HepG2 (cell line): ENCODE results near the gene SHMT1. TPM values are rescaled to one million over a fixed set of nuclear protein-coding genes. Genes with fewer than 3 reads are reported as not detected.
"Not testable (repeated sequence)": the region's sequence is repeated elsewhere in the genome, so short reads cannot be mapped to it uniquely, and the experiment has no call there.

ENCODE experiments used
- ATAC-seq: fragments of 200-7000 bp; cut with Tn5 transposase; 3 replicates; pipeline ENCODE4 v1.9.1; 2020; ENCODE audit warnings: mild to moderate bottlenecking, moderate library complexity
- BruUV-seq: library from RNA; stranded (reverse); fragments of 400-500 nt; replicated peaks from 2 replicates; lab custom pipeline; 2021; lab: Mats Ljungman, UMichigan
- CTCF ChIA-PET: fragments of 300-600 bp; formaldehyde crosslinking; extraction: SDS; loops from one replicate; lab custom pipeline; 2021; ENCODE audit warnings: low total read pairs, inconsistent platforms, low intra/inter-chr PET ratio; lab: Yijun Ruan, JAX
- POLR2A ChIA-PET: fragments of 350-600 bp; sonication (Branson Sonifier 250); formaldehyde crosslinking; loops from one replicate; lab custom pipeline; 2020; ENCODE audit warnings: antibody characterized with exemption, inconsistent platforms; lab: Yijun Ruan, JAX
- DNase-seq: peaks from one replicate; pipeline ENCODE4 v3.0.0-alpha.2; 2015; ENCODE audit warnings: low spot score
- FAIRE-seq: peaks from 3 replicates; lab custom pipeline; 2011; peaks lifted over from hg19 to GRCh38; lab: Jason Lieb, UNC
- H2AFZ ChIP-seq: one replicate; pipeline ENCODE4 v1.6.1; 2011; ENCODE audit warnings: low read length, inconsistent platforms
- H3K27ac ChIP-seq: fragments of 300-600 bp; 3 replicates; pipeline ENCODE4 v1.8.0; 2011; ENCODE audit warnings: mixed run types, mild to moderate bottlenecking, mixed read lengths, low read length, inconsistent platforms; ENCODE audit not compliant: insufficient read depth; ENCODE audit errors: extremely low read length
- H3K27me3 ChIP-seq, 2 experiments: fragments of 200-600 bp in 1 of 2; 2 replicates in 1 of 2; 3 replicates in 1 of 2; pipeline versions ENCODE4 v1.6.0 to v1.8.0; 2011; ENCODE audit warnings: low read length in 2 of 2, mild to moderate bottlenecking in 2 of 2, moderate library complexity in 2 of 2, inconsistent platforms in 1 of 2; ENCODE audit not compliant: insufficient read depth in 2 of 2, control insufficient read depth in 1 of 2
- H3K36me3 ChIP-seq, 2 experiments: fragments of 200-600 bp in 1 of 2; replicated peaks in 1 of 2; 2 replicates in 1 of 2; 3 replicates in 1 of 2; pipeline versions ENCODE4 v1.5.1 to v1.8.0; 2011; ENCODE audit warnings: low read length in 2 of 2, inconsistent platforms in 1 of 2; ENCODE audit not compliant: insufficient read depth in 2 of 2, control insufficient read depth in 1 of 2
- H3K4me1 ChIP-seq: 2 replicates; pipeline ENCODE4 v1.5.1; 2012; ENCODE audit warnings: low read length, inconsistent platforms; ENCODE audit not compliant: insufficient read depth
- H3K4me2 ChIP-seq: 2 replicates; pipeline ENCODE4 v1.6.0; 2011; ENCODE audit warnings: low read depth, low read length, inconsistent platforms
- H3K4me3 ChIP-seq, 3 experiments: fragments of 200-600 bp in 1 of 3; sonication (generic), shearing (Covaris generic) in 1 of 3; replicated peaks in 1 of 3; 2 replicates each; pipeline ENCODE4 v1.5.1; 2011 to 2016; ENCODE audit warnings: low read length in 3 of 3, inconsistent platforms in 2 of 3, low read depth in 2 of 3, mild to moderate bottlenecking in 2 of 3, control low read depth in 1 of 3, mixed read lengths in 1 of 3; ENCODE audit not compliant: insufficient read depth in 1 of 3
- H3K79me2 ChIP-seq: one replicate; pipeline ENCODE4 v1.6.1; 2011; ENCODE audit warnings: low read length, inconsistent platforms; ENCODE audit not compliant: insufficient read depth
- H3K9ac ChIP-seq: 2 replicates; pipeline ENCODE4 v1.6.0; 2011; ENCODE audit warnings: mild to moderate bottlenecking, low read depth, low read length, inconsistent platforms; ENCODE audit not compliant: insufficient read depth
- H3K9me3 ChIP-seq: 2 replicates; pipeline ENCODE4 v1.5.1; 2012; ENCODE audit warnings: mild to moderate bottlenecking, low read length
- H4K20me1 ChIP-seq: 2 replicates; pipeline ENCODE4 v1.6.0; 2011; ENCODE audit warnings: inconsistent platforms, mild to moderate bottlenecking, low read length, moderate library complexity; ENCODE audit not compliant: insufficient read depth
- DMTF1 ChIP-seq: sonication (generic); formaldehyde crosslinking; IDR thresholded peaks from 2 replicates; pipeline ENCODE4 v1.4.0; 2020; ENCODE audit warnings: mild to moderate bottlenecking, missing genetic modification reagents
- IKZF5 ChIP-seq: IDR thresholded peaks from 2 replicates; pipeline ENCODE4 v1.6.1; 2018; ENCODE audit warnings: missing genetic modification reagents, mild to moderate bottlenecking, missing compliant biosample characterization
- RAD51 ChIP-seq: fragments of 450-650 bp; IDR thresholded peaks from 2 replicates; pipeline ENCODE4 v1.6.1; 2016; ENCODE audit warnings: borderline replicate concordance
- RELA ChIP-seq: sonication (generic); formaldehyde crosslinking; IDR thresholded peaks from 2 replicates; pipeline ENCODE4 v1.4.0; 2020; ENCODE audit warnings: missing genetic modification reagents
- TOE1 ChIP-seq: sonication (generic); formaldehyde crosslinking; IDR thresholded peaks from 2 replicates; pipeline ENCODE4 v1.4.0; 2020; ENCODE audit warnings: mild to moderate bottlenecking, missing genetic modification reagents
- ZFP36L2 ChIP-seq: sonication (generic); formaldehyde crosslinking; IDR thresholded peaks from 2 replicates; pipeline ENCODE4 v1.4.0; 2020; ENCODE audit warnings: missing genetic modification reagents
- ZNF12 ChIP-seq: sonication (generic); formaldehyde crosslinking; IDR thresholded peaks from 2 replicates; pipeline ENCODE4 v1.5.0; 2020; ENCODE audit warnings: missing genetic modification reagents
- ZNF30 ChIP-seq: sonication (generic); formaldehyde crosslinking; IDR thresholded peaks from 2 replicates; pipeline ENCODE4 v1.5.0; 2020; ENCODE audit warnings: mild to moderate bottlenecking, missing genetic modification reagents
- ZNF430 ChIP-seq: sonication (generic); formaldehyde crosslinking; IDR thresholded peaks from 2 replicates; pipeline ENCODE4 v1.9.0; 2021; ENCODE audit warnings: mild to moderate bottlenecking, missing genetic modification reagents
- WGBS: methylation state at CpG from one replicate; pipeline ENCODE4 v1.1.6; 2017; ENCODE audit warnings: low lambda C conversion rate; 5-methylcytosine and 5-hydroxymethylcytosine counted together
- in situ Hi-C: cut with HindIII; loops from 2 replicates; pipeline ENCODE4 v1.10.0; 2017; ENCODE audit warnings: low pct_unique_long_range_greater_than_20kb; ENCODE audit not compliant: extremely low pct_ligation_motif_present
- intact Hi-C: fragments of 100-400 bp; cut with micrococcal nuclease; formaldehyde crosslinking; loops from one replicate; pipeline ENCODE4 v1.10.0; 2022; ENCODE audit not compliant: unreplicated experiment
- polyA plus RNA-seq, 8 experiments: library from polyadenylated mRNA; depleted of rRNA in 3 of 8; stranded (reverse) in 7 of 8; unstranded in 1 of 8; fragments of >200 nt; fragmentation: Illumina TruSeq in 4 of 8; extraction: Trizol in 4 of 8; gene quantifications; 2 replicates each; pipeline versions ENCODE4 v1.2.1 to v1.2.3, GENCODE V29; 2011 to 2016; ENCODE audit warnings: low read depth in 4 of 8, missing spikeins in 1 of 8, mixed read lengths in 1 of 8; ENCODE audit not compliant: insufficient read depth in 1 of 8
- total RNA-seq, 5 experiments: library from RNA; depleted of rRNA; stranded (reverse); fragments of >200 nt; fragmentation: Illumina TruSeq; extraction: Trizol; gene quantifications; 2 replicates each; pipeline ENCODE4 v1.2.3, GENCODE V29; 2016; ENCODE audit warnings: low read depth in 1 of 5

SHMT1 gene
- total and polyA plus RNA-seq, 2 of the 13 experiments (the other 11 are each of a cell fraction or from before 2014, with no cell fraction given): 21.3 to 48.8 TPM

- TF ChIP-seq IKZF5 (no peak), ZNF12 (CRISPR knock-in tag) (no peak), ZNF430 (CRISPR knock-in tag) (no peak), DMTF1 (CRISPR knock-in tag) (no peak), ZFP36L2 (no peak), RAD51 (no peak), ZNF30 (CRISPR knock-in tag) (no peak), RELA (CRISPR knock-in tag) (no peak), TOE1 (CRISPR knock-in tag) (no peak)
Observed at GRCh38 chr17:18309202-18309601, 54.1 kb downstream of the SHMT1 start (continued).

GRCh38 chr17:18303206-18303605, 60.1 kb downstream of the SHMT1 start:
- H3K9me3 ChIP-seq, ATAC-seq, H3K79me2 ChIP-seq, H2AFZ ChIP-seq, H3K4me1 ChIP-seq, FAIRE-seq, H3K27me3 ChIP-seq, H3K27ac ChIP-seq, DNase-seq, CTCF ChIA-PET, H3K4me3 ChIP-seq, H3K9ac ChIP-seq, POLR2A ChIA-PET, H3K4me2 ChIP-seq, H4K20me1 ChIP-seq, intact Hi-C loops, in situ Hi-C loops, BruUV-seq: not testable (repeated sequence)
- peaks cover 34 to 69% of the 10 kb centered on the region in 2 experiments for H3K36me3 ChIP-seq
- 96% methylated on average over 13 of the region's 13 CpGs for WGBS
